HepG2 (cell line): Measurements from ENCODE around the gene SIVA1. TPM values are rescaled to one million over a fixed set of nuclear protein-coding genes. Genes with fewer than 3 reads are reported as not detected.

Experiments
- DPF2 ChIP-seq: sonication (generic); formaldehyde crosslinking; IDR thresholded peaks from 2 replicates; pipeline ENCODE4 v1.4.0; 2020; ENCODE audit warnings: mild to moderate bottlenecking, low read depth, missing genetic modification reagents, borderline replicate concordance
- GATAD2A ChIP-seq: IDR thresholded peaks from 2 replicates; pipeline ENCODE4 v1.6.1; 2016
- HDAC1 ChIP-seq: sonication (generic); formaldehyde crosslinking; IDR thresholded peaks from 2 replicates; pipeline ENCODE4 v1.5.1; 2020; ENCODE audit warnings: mild to moderate bottlenecking, missing genetic modification reagents
- ISL2 ChIP-seq: sonication (generic); formaldehyde crosslinking; IDR thresholded peaks from 2 replicates; pipeline ENCODE4 v1.5.0; 2020; ENCODE audit warnings: missing genetic modification reagents
- KAT2B ChIP-seq: fragments of 150-350 bp; IDR thresholded peaks from 2 replicates; pipeline ENCODE4 v1.6.1; 2014; ENCODE audit warnings: low read depth, low read length, borderline replicate concordance
- KDM2A ChIP-seq: sonication (generic); formaldehyde crosslinking; IDR thresholded peaks from 2 replicates; pipeline ENCODE4 v1.4.0; 2020; ENCODE audit warnings: low read depth, missing genetic modification reagents, borderline replicate concordance
- MZF1 ChIP-seq: sonication (generic); formaldehyde crosslinking; IDR thresholded peaks from 2 replicates; pipeline ENCODE4 v1.8.1; 2023; ENCODE audit warnings: mild to moderate bottlenecking, missing genetic modification reagents, borderline replicate concordance
- NKX3-1 ChIP-seq: sonication (generic); formaldehyde crosslinking; IDR thresholded peaks from 2 replicates; pipeline ENCODE4 v1.5.0; 2020; ENCODE audit warnings: missing genetic modification reagents
- PITX1 ChIP-seq: sonication (generic); formaldehyde crosslinking; IDR thresholded peaks from 2 replicates; pipeline ENCODE4 v1.5.1; 2020; ENCODE audit warnings: mild to moderate bottlenecking, missing genetic modification reagents
- REPIN1 ChIP-seq: sonication (generic); formaldehyde crosslinking; IDR thresholded peaks from 2 replicates; pipeline ENCODE4 v1.8.0; 2022; ENCODE audit warnings: missing genetic modification reagents, low read depth, mild to moderate bottlenecking, borderline replicate concordance
- RXRA ChIP-seq: sonication (generic); formaldehyde crosslinking; IDR thresholded peaks from 2 replicates; pipeline ENCODE4 v1.5.1; 2020; ENCODE audit warnings: missing genetic modification reagents
- SMARCE1 ChIP-seq: fragments of 450-650 bp; IDR thresholded peaks from 2 replicates; pipeline ENCODE4 v1.6.1; 2017; ENCODE audit warnings: borderline replicate concordance
- SNRNP70 ChIP-seq: fragments of 200-400 bp; formaldehyde crosslinking; IDR thresholded peaks from 2 replicates; pipeline ENCODE4 v1.6.1; 2017; ENCODE audit warnings: mild to moderate bottlenecking, low read depth, low read length, moderate library complexity
- SP4 ChIP-seq: sonication (generic); formaldehyde crosslinking; IDR thresholded peaks from 2 replicates; pipeline ENCODE4 v1.8.1; 2023; ENCODE audit warnings: mild to moderate bottlenecking, missing genetic modification reagents
- SRSF4 ChIP-seq: fragments of 200-400 bp; formaldehyde crosslinking; IDR thresholded peaks from one replicate; pipeline ENCODE4 v1.6.1; 2018; ENCODE audit warnings: mild to moderate bottlenecking, low read depth, low read length, moderate library complexity; ENCODE audit not compliant: poor library complexity, severe bottlenecking
- TBX2 ChIP-seq: sonication (generic); formaldehyde crosslinking; IDR thresholded peaks from 2 replicates; pipeline ENCODE4 v1.5.0; 2020; ENCODE audit warnings: missing genetic modification reagents, mild to moderate bottlenecking, borderline replicate concordance
- TCF12 ChIP-seq, 2 experiments: fragments of 450-650 bp in 1 of 2; sonication (generic) in 1 of 2; formaldehyde crosslinking in 1 of 2; IDR thresholded peaks; 2 replicates each; pipeline versions ENCODE4 v1.6.1 to v1.8.0; 2017 to 2022; ENCODE audit warnings: antibody characterized with exemption in 1 of 2, mild to moderate bottlenecking in 1 of 2, missing genetic modification reagents in 1 of 2, moderate library complexity in 1 of 2
- TP53 ChIP-seq: sonication (generic); formaldehyde crosslinking; conservative IDR thresholded peaks from 2 replicates; pipeline ENCODE4 v1.4.0; 2020; ENCODE audit warnings: missing genetic modification reagents
- ZNF205 ChIP-seq: IDR thresholded peaks from 2 replicates; pipeline ENCODE4 v1.6.1; 2018; ENCODE audit warnings: missing biosample characterization, missing genetic modification reagents
- ZNF234 ChIP-seq: sonication (generic); formaldehyde crosslinking; conservative IDR thresholded peaks from 2 replicates; pipeline ENCODE4 v1.5.1; 2020; ENCODE audit warnings: mild to moderate bottlenecking, missing genetic modification reagents
- ZNF333 ChIP-seq: sonication (generic); formaldehyde crosslinking; IDR thresholded peaks from 2 replicates; pipeline ENCODE4 v1.4.0; 2020; ENCODE audit warnings: mild to moderate bottlenecking, missing genetic modification reagents, borderline replicate concordance
- ZNF460 ChIP-seq: sonication (generic); formaldehyde crosslinking; IDR thresholded peaks from 2 replicates; pipeline ENCODE4 v1.5.1; 2020; ENCODE audit warnings: missing genetic modification reagents, mild to moderate bottlenecking, borderline replicate concordance
- ZNF672 ChIP-seq: sonication (generic); formaldehyde crosslinking; IDR thresholded peaks from 2 replicates; pipeline ENCODE4 v1.8.1; 2022; ENCODE audit warnings: missing genetic modification reagents
- polyA plus RNA-seq, 8 experiments: library from polyadenylated mRNA; depleted of rRNA in 3 of 8; stranded (reverse) in 7 of 8; unstranded in 1 of 8; fragments of >200 nt; fragmentation: Illumina TruSeq in 4 of 8; extraction: Trizol in 4 of 8; gene quantifications; 2 replicates each; pipeline versions ENCODE4 v1.2.1 to v1.2.3, GENCODE V29; 2011 to 2016; ENCODE audit warnings: low read depth in 4 of 8, missing spikeins in 1 of 8, mixed read lengths in 1 of 8; ENCODE audit not compliant: insufficient read depth in 1 of 8
- total RNA-seq, 5 experiments: library from RNA; depleted of rRNA; stranded (reverse); fragments of >200 nt; fragmentation: Illumina TruSeq; extraction: Trizol; gene quantifications; 2 replicates each; pipeline ENCODE4 v1.2.3, GENCODE V29; 2016; ENCODE audit warnings: low read depth in 1 of 5
- TF ChIP-seq, protein P1 (sequence below): IDR thresholded peaks from 2 replicates; pipeline ENCODE4 v1.6.1; 2016
- TF ChIP-seq, protein P2 (sequence below): sonication (generic); formaldehyde crosslinking; IDR thresholded peaks from 2 replicates; pipeline ENCODE4 v1.5.1; 2020; ENCODE audit warnings: missing genetic modification reagents, mild to moderate bottlenecking, borderline replicate concordance
- TF ChIP-seq, protein P3 (sequence below): sonication (generic); formaldehyde crosslinking; IDR thresholded peaks from 2 replicates; pipeline ENCODE4 v1.4.0; 2020; ENCODE audit warnings: missing genetic modification reagents
- TF ChIP-seq, protein P4 (sequence below): IDR thresholded peaks from 2 replicates; pipeline ENCODE4 v1.6.1; 2018; ENCODE audit warnings: missing genetic modification reagents

SIVA1 gene
- total and polyA plus RNA-seq, 2 of the 13 experiments (the other 11 are each of a cell fraction or from before 2014, with no cell fraction given): 123 to 186 TPM

DNA sequence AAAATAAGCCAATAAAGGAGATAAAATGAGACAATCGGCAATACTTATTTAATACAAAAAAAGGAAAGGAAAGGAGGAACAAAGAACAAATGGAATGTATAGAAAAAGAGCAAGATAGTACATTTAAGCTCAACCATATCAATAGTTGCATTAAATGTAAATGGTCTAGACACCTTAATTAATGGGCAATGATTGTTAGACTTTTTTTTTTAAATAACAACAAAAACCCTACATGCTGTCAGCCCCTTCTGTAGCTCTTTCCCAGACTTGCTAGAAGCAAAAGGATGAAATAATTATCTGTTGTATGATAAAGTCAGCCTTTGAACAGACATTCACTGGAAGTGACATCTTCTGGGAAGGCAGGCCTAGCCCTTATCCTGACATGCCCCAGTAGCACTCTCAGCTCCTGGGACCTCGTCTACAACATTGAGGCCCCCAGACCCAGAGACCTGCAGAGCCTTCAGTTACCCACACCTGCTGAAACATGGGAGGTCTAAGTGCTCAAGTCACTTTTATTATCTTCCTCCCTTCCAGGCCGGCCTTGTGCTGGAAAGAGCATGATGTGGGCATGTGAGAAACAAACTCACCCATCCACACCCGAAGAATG, 13.4 kb downstream of the SIVA1 start (continued):
- TF ChIP-seq SMARCE1 (no peak), TCF12 (IDR thresholded peaks at IDR 0.05) (no peak), TCF12 (CRISPR knock-in tag; IDR thresholded peaks at IDR 0.05) (peak; percentile 60; the same call in 1 of the 2 replicates), ISL2 (no peak), MZF1 (CRISPR knock-in tag) (no peak), SNRNP70 (no peak), ZNF460 (CRISPR knock-in tag) (no peak), ZNF234 (CRISPR knock-in tag) (no peak), REPIN1 (no peak), ZNF672 (CRISPR knock-in tag) (no peak), GATAD2A (CRISPR knock-in tag) (no peak), KAT2B (no peak), ZNF333 (CRISPR knock-in tag) (no peak), RXRA (CRISPR knock-in tag) (no peak), NKX3-1 (CRISPR knock-in tag) (no peak), HDAC1 (CRISPR knock-in tag) (peak; percentile 25; the same call in 1 of the 2 replicates), ZNF205 (no peak), SP4 (CRISPR knock-in tag) (peak; percentile 49; the same call in 1 of the 2 replicates), PITX1 (CRISPR knock-in tag) (no peak), TP53 (no peak), TBX2 (CRISPR knock-in tag) (no peak), KDM2A (no peak), SRSF4 (no peak), DPF2 (no peak)
- TF ChIP-seq, protein P1, sequence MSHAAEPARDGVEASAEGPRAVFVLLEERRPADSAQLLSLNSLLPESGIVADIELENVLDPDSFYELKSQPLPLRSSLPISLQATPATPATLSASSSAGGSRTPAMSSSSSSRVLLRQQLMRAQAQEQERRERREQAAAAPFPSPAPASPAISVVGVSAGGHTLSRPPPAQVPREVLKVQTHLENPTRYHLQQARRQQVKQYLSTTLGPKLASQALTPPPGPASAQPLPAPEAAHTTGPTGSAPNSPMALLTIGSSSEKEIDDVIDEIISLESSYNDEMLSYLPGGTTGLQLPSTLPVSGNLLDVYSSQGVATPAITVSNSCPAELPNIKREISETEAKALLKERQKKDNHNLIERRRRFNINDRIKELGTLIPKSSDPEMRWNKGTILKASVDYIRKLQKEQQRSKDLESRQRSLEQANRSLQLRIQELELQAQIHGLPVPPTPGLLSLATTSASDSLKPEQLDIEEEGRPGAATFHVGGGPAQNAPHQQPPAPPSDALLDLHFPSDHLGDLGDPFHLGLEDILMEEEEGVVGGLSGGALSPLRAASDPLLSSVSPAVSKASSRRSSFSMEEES (CRISPR knock-in tag): no peak
- TF ChIP-seq, protein P2, sequence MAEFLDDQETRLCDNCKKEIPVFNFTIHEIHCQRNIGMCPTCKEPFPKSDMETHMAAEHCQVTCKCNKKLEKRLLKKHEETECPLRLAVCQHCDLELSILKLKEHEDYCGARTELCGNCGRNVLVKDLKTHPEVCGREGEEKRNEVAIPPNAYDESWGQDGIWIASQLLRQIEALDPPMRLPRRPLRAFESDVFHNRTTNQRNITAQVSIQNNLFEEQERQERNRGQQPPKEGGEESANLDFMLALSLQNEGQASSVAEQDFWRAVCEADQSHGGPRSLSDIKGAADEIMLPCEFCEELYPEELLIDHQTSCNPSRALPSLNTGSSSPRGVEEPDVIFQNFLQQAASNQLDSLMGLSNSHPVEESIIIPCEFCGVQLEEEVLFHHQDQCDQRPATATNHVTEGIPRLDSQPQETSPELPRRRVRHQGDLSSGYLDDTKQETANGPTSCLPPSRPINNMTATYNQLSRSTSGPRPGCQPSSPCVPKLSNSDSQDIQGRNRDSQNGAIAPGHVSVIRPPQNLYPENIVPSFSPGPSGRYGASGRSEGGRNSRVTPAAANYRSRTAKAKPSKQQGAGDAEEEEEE (CRISPR knock-in tag): no peak
- TF ChIP-seq, protein P3, sequence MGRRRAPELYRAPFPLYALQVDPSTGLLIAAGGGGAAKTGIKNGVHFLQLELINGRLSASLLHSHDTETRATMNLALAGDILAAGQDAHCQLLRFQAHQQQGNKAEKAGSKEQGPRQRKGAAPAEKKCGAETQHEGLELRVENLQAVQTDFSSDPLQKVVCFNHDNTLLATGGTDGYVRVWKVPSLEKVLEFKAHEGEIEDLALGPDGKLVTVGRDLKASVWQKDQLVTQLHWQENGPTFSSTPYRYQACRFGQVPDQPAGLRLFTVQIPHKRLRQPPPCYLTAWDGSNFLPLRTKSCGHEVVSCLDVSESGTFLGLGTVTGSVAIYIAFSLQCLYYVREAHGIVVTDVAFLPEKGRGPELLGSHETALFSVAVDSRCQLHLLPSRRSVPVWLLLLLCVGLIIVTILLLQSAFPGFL (CRISPR knock-in tag): no peak
- TF ChIP-seq, protein P4, sequence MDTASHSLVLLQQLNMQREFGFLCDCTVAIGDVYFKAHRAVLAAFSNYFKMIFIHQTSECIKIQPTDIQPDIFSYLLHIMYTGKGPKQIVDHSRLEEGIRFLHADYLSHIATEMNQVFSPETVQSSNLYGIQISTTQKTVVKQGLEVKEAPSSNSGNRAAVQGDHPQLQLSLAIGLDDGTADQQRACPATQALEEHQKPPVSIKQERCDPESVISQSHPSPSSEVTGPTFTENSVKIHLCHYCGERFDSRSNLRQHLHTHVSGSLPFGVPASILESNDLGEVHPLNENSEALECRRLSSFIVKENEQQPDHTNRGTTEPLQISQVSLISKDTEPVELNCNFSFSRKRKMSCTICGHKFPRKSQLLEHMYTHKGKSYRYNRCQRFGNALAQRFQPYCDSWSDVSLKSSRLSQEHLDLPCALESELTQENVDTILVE (CRISPR knock-in tag): no peak; the same call in 1 of the 2 replicates
